ENCODE results near the gene PML. TPM values are rescaled to one million over a fixed set of nuclear protein-coding genes. Genes with fewer than 3 reads are reported as not detected.

Gene PML
- total RNA-seq, 4 donors from 2014 or later, result 24.1 to 75.1 (median 52.1) TPM

GRCh38 chr15:73947651-73948050 is 46.9 kb upstream of the PML start:
- TF ChIP-seq CTCF (IDR thresholded peaks at IDR 0.05) (no peak), POLR2AphosphoS5 (IDR thresholded peaks at IDR 0.05) (no peak), EP300 (IDR thresholded peaks at IDR 0.05) (no peak), POLR2A (IDR thresholded peaks at IDR 0.05) (no peak)
- no peak overlapping the region for H3K27ac ChIP-seq
- no peak overlapping the region for H3K4me3 ChIP-seq
- H3K4me1 ChIP-seq, result peaks cover 5 to 40% (median 20%) of the 10 kb centered on the region in 3 donors
- no peak for ATAC-seq
- H3K27me3 ChIP-seq, result no peaks in the 10 kb centered on the region
- 93% methylated on average over 8 of the region's 9 CpGs; no CpG with 5 or more reads in 1 of the 2 donors for WGBS, 2 donors (ENCODE audit: low coverage in 1 of 2)
- H3K36me3 ChIP-seq, result peaks cover 0 to 47% of the 10 kb centered on the region in 2 donors
- H3K9me3 ChIP-seq, result no peaks in the 10 kb centered on the region

DNA sequence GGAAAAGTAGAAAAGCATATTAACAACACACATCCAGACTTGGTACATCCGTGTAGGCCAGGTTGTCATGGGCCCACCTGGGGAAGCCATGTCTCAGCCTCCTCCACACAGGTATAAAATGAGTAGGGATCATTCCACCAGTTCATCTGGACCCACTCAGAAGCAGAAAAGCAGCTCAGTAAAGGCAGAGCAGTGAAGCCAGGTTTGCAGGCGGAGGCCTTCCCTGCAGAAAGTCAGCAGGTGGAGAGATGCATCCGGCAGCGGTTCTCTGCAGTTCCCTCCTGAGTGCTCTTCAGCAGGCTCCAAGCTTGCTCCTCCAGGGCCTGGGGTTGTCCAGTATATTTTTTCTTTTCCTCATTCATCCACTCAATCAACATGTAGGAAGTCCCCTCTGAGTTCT is 46.1 kb upstream of the PML start:
- 100% methylated on average over 4 of the region's 4 CpGs; no CpG with 5 or more reads in 1 of the 2 donors for WGBS, 2 donors (ENCODE audit: low coverage in 1 of 2)
- no peak overlapping the region for H3K4me3 ChIP-seq

DNA sequence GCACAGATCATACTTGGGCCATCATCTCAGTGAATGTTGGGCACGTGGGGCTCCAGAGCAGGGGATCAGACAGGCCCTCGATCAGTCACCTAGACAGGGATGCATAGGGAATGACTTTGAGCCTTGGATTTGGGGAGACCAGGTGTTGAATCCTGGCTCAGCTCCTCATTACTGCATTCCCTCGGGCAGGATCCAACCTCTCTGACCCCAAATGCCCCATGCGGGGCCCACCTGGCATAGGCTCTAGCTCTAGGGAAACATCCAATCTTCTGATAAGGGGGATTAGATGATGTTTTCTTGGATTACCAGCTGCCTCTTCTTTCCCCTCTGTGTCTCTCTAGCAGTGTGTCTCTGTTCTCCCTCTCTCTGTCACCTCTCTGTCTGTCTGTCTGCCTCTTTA is 45.5 kb upstream of the PML start:
- 75% methylated on average over 4 of the region's 4 CpGs; no CpG with 5 or more reads in 1 of the 2 donors for WGBS, 2 donors (ENCODE audit: low coverage in 1 of 2)
- Histone ChIP-seq H3K36me3 (peaks cover 0 to 41% of the 10 kb centered on the region in 2 donors), H3K9me3 (no peaks in the 10 kb centered on the region), H3K4me1 (peaks cover 5 to 52% (median 29%) of the 10 kb centered on the region in 3 donors), H3K27ac (no peak overlapping the region), H3K4me3 (no peak overlapping the region), H3K27me3 (no peaks in the 10 kb centered on the region)
- ATAC-seq, result no peak
- TF ChIP-seq POLR2A (IDR thresholded peaks at IDR 0.05) (no peak), EP300 (IDR thresholded peaks at IDR 0.05) (no peak), POLR2AphosphoS5 (IDR thresholded peaks at IDR 0.05) (no peak), CTCF (IDR thresholded peaks at IDR 0.05) (no peak)

More for the DNA sequence above, 46.1 kb upstream of the PML start:
- Histone ChIP-seq H3K9me3 (no peaks in the 10 kb centered on the region), H3K4me1 (peaks cover 5 to 47% (median 26%) of the 10 kb centered on the region in 3 donors), H3K27ac (no peak overlapping the region), H3K27me3 (no peaks in the 10 kb centered on the region), H3K36me3 (peaks cover 0 to 41% of the 10 kb centered on the region in 2 donors)
- TF ChIP-seq EP300 (IDR thresholded peaks at IDR 0.05) (no peak), POLR2A (IDR thresholded peaks at IDR 0.05) (no peak), POLR2AphosphoS5 (IDR thresholded peaks at IDR 0.05) (no peak), CTCF (IDR thresholded peaks at IDR 0.05) (no peak)
- ATAC-seq, result no peak

DNA sequence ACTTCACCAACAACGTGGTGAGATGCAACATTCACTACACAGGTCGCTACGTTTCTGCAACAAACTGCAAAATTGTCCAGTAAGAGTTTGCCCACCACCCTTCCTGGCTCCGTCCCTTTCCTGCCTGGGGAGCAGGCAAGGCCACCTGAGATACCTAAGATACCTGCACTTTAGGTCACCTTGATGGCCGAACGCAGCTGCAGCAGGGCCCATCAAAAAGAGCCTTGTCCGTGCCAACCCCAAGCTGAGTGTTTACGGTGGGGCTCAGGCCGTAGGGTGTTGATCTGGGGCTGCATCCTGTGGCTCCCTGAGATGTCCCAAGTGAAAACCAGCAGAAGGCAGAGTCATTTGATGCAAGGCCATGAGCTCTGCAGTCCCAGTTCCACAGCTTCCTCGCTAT is 45.0 kb upstream of the PML start:
- no peak for TF ChIP-seq POLR2AphosphoS5 (IDR thresholded peaks at IDR 0.05)
- Histone ChIP-seq H3K27me3 (no peaks in the 10 kb centered on the region), H3K4me1 (peaks cover 5 to 51% (median 29%) of the 10 kb centered on the region in 3 donors), H3K9me3 (no peaks in the 10 kb centered on the region), H3K27ac (no peak overlapping the region), H3K4me3 (no peak overlapping the region), H3K36me3 (peaks cover 0 to 41% of the 10 kb centered on the region in 2 donors)
- WGBS, 2 donors (ENCODE audit: low coverage in 1 of 2), result 71 to 88% methylated on average over 3 of the region's 10 CpGs
- ATAC-seq, result no peak

GRCh38 chr15:73950479-73950830 is 44.1 kb upstream of the PML start:
- Histone ChIP-seq H3K27ac (peak overlapping the region; percentile 84 to 98 (median 94)), H3K4me1 (peaks cover 5 to 44% (median 29%) of the 10 kb centered on the region in 3 donors), H3K4me3 (no peak overlapping the region), H3K9me3 (no peaks in the 10 kb centered on the region), H3K36me3 (peaks cover 0 to 41% of the 10 kb centered on the region in 2 donors), H3K27me3 (no peaks in the 10 kb centered on the region)
- ATAC-seq, result no peak
- TF ChIP-seq POLR2AphosphoS5 (IDR thresholded peaks at IDR 0.05) (no peak), POLR2A (IDR thresholded peaks at IDR 0.05) (no peak), CTCF (IDR thresholded peaks at IDR 0.05) (no peak), EP300 (IDR thresholded peaks at IDR 0.05) (no peak)
